ENCODE results near the gene CISTR.

The CISTR gene

GRCh38 chr12:53751336-53752191 lies at the start of gene CISTR:
Gene CISTR (minus strand): TSS chr12:53751979.
- Histone ChIP-seq H3K36me3 (ENCODE audit: low read depth) (no peaks in the 10 kb centered on the region), H3K27ac (ENCODE audit: poor library complexity, severe bottlenecking) (no peak within 1 kb of the TSS), H3K9me3 (ENCODE audit: severe bottlenecking) (no peaks in the 10 kb centered on the region), H3K27me3 (ENCODE audit: insufficient read depth, poor library complexity, severe bottlenecking) (peaks cover 56% of the 10 kb centered on the region), H3K4me1 (ENCODE audit: insufficient read depth, poor library complexity, severe bottlenecking) (no peaks in the 10 kb centered on the region), H3K4me3 (ENCODE audit: severe bottlenecking) (peak within 1 kb of the TSS; percentile 16)
- ATAC-seq (ENCODE audit: low read depth) (peak; percentile 9; the same call in 2 of the 3 replicates), DNase-seq (ENCODE audit: low spot score) (no peak)
- no peak for TF ChIP-seq CTCF (IDR thresholded peaks at IDR 0.05; ENCODE audit: poor library complexity, severe bottlenecking)

- peaks cover 7% of the 10 kb centered on the region for H3K4me1 ChIP-seq (ENCODE audit: insufficient read depth, poor library complexity, severe bottlenecking)
- H3K27ac ChIP-seq (ENCODE audit: poor library complexity, severe bottlenecking) = no peak overlapping the region
- peaks cover 5% of the 10 kb centered on the region for H3K27me3 ChIP-seq (ENCODE audit: insufficient read depth, poor library complexity, severe bottlenecking)
- no peaks in the 10 kb centered on the region for H3K9me3 ChIP-seq (ENCODE audit: severe bottlenecking)
- no peak overlapping the region for H3K4me3 ChIP-seq (ENCODE audit: severe bottlenecking)
- DNase-seq (ENCODE audit: low spot score) (no peak), ATAC-seq (ENCODE audit: low read depth) (peak; percentile 66; the same call in 2 of the 3 replicates)
- no peak for TF ChIP-seq CTCF (IDR thresholded peaks at IDR 0.05; ENCODE audit: poor library complexity, severe bottlenecking)
- H3K36me3 ChIP-seq (ENCODE audit: low read depth) = no peaks in the 10 kb centered on the region
These were observed 46.8 kb upstream of the CISTR start for GRCh38 chr12:53798575-53798974.

GRCh38 chr12:53795927-53796326 lies 44.1 kb upstream of the CISTR start:
- no peak overlapping the region for H3K27ac ChIP-seq (ENCODE audit: poor library complexity, severe bottlenecking)
- H3K36me3 ChIP-seq (ENCODE audit: low read depth) = no peaks in the 10 kb centered on the region
- DNase-seq (ENCODE audit: low spot score) (no peak), ATAC-seq (ENCODE audit: low read depth) (no peak)
- H3K9me3 ChIP-seq (ENCODE audit: severe bottlenecking) = no peaks in the 10 kb centered on the region
- H3K4me3 ChIP-seq (ENCODE audit: severe bottlenecking) = no peak overlapping the region
- peaks cover 7% of the 10 kb centered on the region for H3K4me1 ChIP-seq (ENCODE audit: insufficient read depth, poor library complexity, severe bottlenecking)
- H3K27me3 ChIP-seq (ENCODE audit: insufficient read depth, poor library complexity, severe bottlenecking) = peaks cover 5% of the 10 kb centered on the region
- no peak for TF ChIP-seq CTCF (IDR thresholded peaks at IDR 0.05; ENCODE audit: poor library complexity, severe bottlenecking)

- H3K9me3 ChIP-seq (ENCODE audit: severe bottlenecking) = no peaks in the 10 kb centered on the region
- H3K27me3 ChIP-seq (ENCODE audit: insufficient read depth, poor library complexity, severe bottlenecking) = peaks cover 5% of the 10 kb centered on the region
- no peak overlapping the region for H3K4me3 ChIP-seq (ENCODE audit: severe bottlenecking)
- TF ChIP-seq CTCF (IDR thresholded peaks at IDR 0.05; ENCODE audit: poor library complexity, severe bottlenecking) = no peak
- H3K4me1 ChIP-seq (ENCODE audit: insufficient read depth, poor library complexity, severe bottlenecking) = peaks cover 7% of the 10 kb centered on the region
- H3K27ac ChIP-seq (ENCODE audit: poor library complexity, severe bottlenecking) = no peak overlapping the region
- no peak for ATAC-seq (ENCODE audit: low read depth)
- no peaks in the 10 kb centered on the region for H3K36me3 ChIP-seq (ENCODE audit: low read depth)
- no peak for DNase-seq (ENCODE audit: low spot score)
These were observed 41.4 kb upstream of the CISTR start for GRCh38 chr12:53793221-53793620.
